GM12891 (cell line): Measurements from ENCODE around the gene WWP2.

Experiments
- PAX5 ChIP-seq: IDR thresholded peaks from 2 replicates; pipeline ENCODE4 v1.6.1; 2011; ENCODE audit warnings: low read length, moderate library complexity, mild to moderate bottlenecking; ENCODE audit not compliant: insufficient read depth, severe bottlenecking
- POLR2A ChIP-seq: IDR thresholded peaks from 2 replicates; pipeline ENCODE4 v1.6.1; 2011; ENCODE audit warnings: low read depth, low read length, control low read depth
- POLR2AphosphoS5 ChIP-seq: IDR thresholded peaks from 2 replicates; pipeline ENCODE4 v1.6.1; 2011; ENCODE audit warnings: low read depth, low read length, control low read depth
- POU2F2 ChIP-seq: IDR thresholded peaks from 2 replicates; pipeline ENCODE4 v1.6.1; 2011; ENCODE audit warnings: low read depth, mild to moderate bottlenecking, control low read depth, low read length, moderate library complexity
- TAF1 ChIP-seq: IDR thresholded peaks from 2 replicates; pipeline ENCODE4 v1.6.1; 2011; ENCODE audit warnings: low read depth, low read length, control low read depth

GRCh38 chr16:69931631-69932030 lies 169.5 kb downstream of the WWP2 start:
- TF ChIP-seq TAF1 (no peak), POLR2A (no peak), POLR2AphosphoS5 (no peak), POU2F2 (no peak), PAX5 (no peak)
